IPS-11a (cell line): Measurements from ENCODE around the gene VIPR2.

Experiments
- H3K4me3 ChIP-seq: one replicate; pipeline ENCODE4 v1.5.1; 2013; ENCODE audit warnings: low read depth, low read length, control low read depth

The VIPR2 gene

GRCh38 chr7:159028508-159029401 is 115.9 kb downstream of the VIPR2 start:
- H3K4me3 ChIP-seq, result no peak overlapping the region

GRCh38 chr7:159027789-159028507 is 116.7 kb downstream of the VIPR2 start:
- H3K4me3 ChIP-seq, result no peak overlapping the region

GRCh38 chr7:159027056-159027788 is 117.4 kb downstream of the VIPR2 start:
- no peak overlapping the region for H3K4me3 ChIP-seq

GRCh38 chr7:159026271-159027055 is 118.2 kb downstream of the VIPR2 start:
- H3K4me3 ChIP-seq, result no peak overlapping the region

GRCh38 chr7:159025161-159025779 is 119.4 kb downstream of the VIPR2 start:
- H3K4me3 ChIP-seq, result no peak overlapping the region

- no peak overlapping the region for H3K4me3 ChIP-seq
Measured at GRCh38 chr7:159024280-159024951, 120.3 kb downstream of the VIPR2 start.

- H3K4me3 ChIP-seq, result no peak overlapping the region
Measured at GRCh38 chr7:159023746-159024145, 120.9 kb downstream of the VIPR2 start.

- H3K4me3 ChIP-seq, result no peak overlapping the region
Measured at GRCh38 chr7:159023206-159023605, 121.5 kb downstream of the VIPR2 start.

- H3K4me3 ChIP-seq, result no peak overlapping the region
Measured at GRCh38 chr7:159022238-159022993, 122.3 kb downstream of the VIPR2 start.

GRCh38 chr7:159020987-159021386 is 123.7 kb downstream of the VIPR2 start:
- no peak overlapping the region for H3K4me3 ChIP-seq

- no peak overlapping the region for H3K4me3 ChIP-seq
Measured at GRCh38 chr7:159019111-159019510, 125.6 kb downstream of the VIPR2 start.

- no peak overlapping the region for H3K4me3 ChIP-seq
Measured at GRCh38 chr7:159017741-159018140, 126.9 kb downstream of the VIPR2 start.

GRCh38 chr7:159017210-159017609 is 127.5 kb downstream of the VIPR2 start:
- H3K4me3 ChIP-seq, result no peak overlapping the region

GRCh38 chr7:159016591-159016990 is 128.1 kb downstream of the VIPR2 start:
- no peak overlapping the region for H3K4me3 ChIP-seq

GRCh38 chr7:159015454-159016410 is 128.9 kb downstream of the VIPR2 start:
- no peak overlapping the region for H3K4me3 ChIP-seq

GRCh38 chr7:159015081-159015453 is 129.6 kb downstream of the VIPR2 start:
- H3K4me3 ChIP-seq, result no peak overlapping the region

- H3K4me3 ChIP-seq, result no peak overlapping the region
Measured at GRCh38 chr7:159014297-159015062, 130.2 kb downstream of the VIPR2 start.
